Stimulated activated CD8-positive, alpha-beta memory T cell treated with anti-CD3 and anti-CD28 coated beads, Interleukin-15, amount 100 ng/mL, for 1 hour (primary cell): ENCODE measurements around the gene SF3A2.
"Not testable (repeated sequence)": the region's sequence is repeated elsewhere in the genome, so short reads cannot be mapped to it uniquely, and the experiment has no call there.

Experiments used
- DNase-seq: peaks from one replicate; pipeline ENCODE4 v3.0.0-alpha.2; 2020; ENCODE audit warnings: low read depth

The SF3A2 gene

GRCh38 chr19:2274931-2275535, 38.4 kb downstream of the SF3A2 start:
- DNase-seq, result no peak

DNA sequence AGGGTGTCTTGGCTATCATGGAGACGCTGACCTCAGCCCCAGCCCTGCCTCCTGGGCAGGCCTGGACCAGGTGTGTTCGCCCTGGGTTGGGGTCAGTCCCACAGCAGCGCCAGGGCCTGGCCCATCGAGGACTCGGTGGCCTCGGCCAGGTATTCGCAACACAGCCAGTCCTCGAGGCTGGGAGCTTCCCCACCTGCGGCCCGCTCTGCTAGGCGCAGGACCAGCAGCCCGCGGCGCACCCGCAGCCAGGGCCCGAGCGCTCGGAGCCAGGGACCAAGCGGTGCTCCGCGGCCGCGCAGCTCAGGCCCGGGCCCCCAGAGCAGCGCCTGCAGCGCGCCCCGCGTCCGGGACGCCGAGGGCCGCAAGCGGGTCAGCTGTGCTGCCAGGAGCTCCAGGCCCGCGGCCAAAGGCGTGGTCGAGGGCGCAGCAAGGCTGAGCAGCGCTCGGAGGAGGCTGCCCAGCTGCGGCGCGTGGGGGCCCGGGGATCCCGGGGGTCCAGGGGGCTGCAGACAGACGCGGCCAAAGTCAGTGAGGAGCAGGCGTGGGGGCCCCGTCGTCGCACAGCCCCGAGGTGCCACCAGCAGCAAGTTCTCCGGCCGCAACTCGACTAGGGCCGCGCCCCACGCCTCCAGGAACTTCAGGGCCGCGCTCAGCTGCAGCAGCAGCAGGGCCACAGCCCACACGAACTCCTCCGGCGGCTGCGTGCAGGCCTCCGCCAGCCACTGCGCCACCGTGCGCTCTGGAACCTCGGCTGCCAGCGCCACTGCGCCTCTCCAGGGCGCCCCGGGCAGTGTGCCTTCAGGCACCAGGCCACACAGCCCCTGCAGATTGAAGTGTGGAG, 39.2 kb downstream of the SF3A2 start:
- no peak for DNase-seq

DNA sequence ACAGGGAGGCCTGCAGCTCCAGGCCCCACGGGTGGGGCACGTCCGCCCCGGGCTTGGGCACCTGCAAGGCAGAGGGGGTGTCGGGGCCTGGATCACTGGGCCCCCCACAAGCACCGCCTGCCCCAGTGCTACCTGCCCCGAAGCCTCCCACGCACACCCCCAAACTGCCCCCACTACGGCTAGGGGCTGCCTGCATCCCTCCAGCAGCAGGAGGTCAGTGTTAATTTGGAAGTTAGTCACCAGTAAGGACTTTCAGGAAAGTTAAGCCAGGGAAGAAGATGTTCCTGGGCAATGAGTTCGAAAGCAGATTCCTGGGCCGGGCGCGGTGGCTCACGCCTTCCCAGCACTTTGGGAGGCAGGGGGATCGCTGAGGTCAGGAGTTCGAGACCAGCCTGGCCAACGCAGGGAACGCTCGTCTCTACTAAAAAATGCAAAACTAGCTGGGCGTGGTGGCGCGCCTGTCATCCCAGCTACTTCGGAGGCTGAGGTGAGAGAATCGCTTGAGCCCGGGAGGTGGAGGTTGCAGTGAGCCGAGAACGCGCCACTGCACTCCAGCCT, 39.9 kb downstream of the SF3A2 start:
- DNase-seq, result no peak

DNA sequence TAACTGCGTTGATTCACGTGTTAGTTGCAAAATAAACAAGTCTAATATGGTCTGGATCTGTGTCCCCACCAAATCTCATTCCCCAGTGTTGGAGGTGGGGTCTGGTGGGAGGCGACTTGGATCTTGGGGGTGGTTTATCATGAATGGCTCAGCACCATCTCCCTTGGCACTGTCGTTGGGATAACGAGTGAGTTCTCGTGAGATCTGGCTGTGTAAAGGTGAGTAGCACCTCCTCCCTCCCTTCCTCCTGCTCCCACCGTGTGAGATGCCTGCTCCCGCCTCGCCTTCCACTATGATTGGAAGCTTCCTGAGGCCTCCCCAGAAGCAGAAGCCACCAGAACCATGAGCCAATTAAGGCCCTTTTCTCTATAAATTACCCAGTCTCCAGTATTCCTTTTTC, 40.5 kb downstream of the SF3A2 start:
- DNase-seq, result no peak

- DNase-seq, result no peak
Observed at GRCh38 chr19:2278459-2279158, 42.0 kb downstream of the SF3A2 start.

DNA sequence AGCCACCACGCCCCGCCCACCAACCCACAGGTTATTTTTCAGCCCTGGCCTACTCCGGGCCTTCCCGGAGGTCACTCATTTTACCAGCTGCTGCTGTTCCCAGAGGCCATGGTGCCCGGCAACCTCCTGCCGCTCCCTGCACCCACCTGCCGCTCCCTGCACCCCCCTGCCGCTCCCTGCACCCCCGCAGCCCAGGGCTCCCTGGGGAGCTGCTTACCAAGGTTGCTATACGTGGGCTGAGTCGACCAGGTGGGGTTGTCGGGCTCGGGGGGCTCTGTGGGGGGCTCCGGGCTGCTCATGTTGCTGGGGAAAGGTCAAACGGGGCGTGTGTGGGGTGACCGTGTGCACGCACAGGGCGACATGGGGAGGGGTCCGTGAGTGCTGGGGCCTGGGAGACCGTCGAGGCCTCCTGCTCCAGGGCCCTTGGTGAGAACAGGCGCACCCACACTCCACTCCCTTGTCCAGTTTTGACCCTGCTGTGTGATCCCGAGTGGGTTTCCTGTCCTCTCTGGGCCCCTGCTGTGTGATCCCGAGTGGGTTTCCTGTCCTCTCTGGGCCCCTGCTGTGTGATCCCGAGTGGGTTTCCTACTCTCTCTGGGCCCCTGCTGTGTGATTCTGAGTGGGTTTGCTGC, 44.1 kb downstream of the SF3A2 start:
- DNase-seq, result no peak

- not testable (repeated sequence) for DNase-seq
Observed at GRCh38 chr19:2281265-2282061, 44.8 kb downstream of the SF3A2 start.

DNA sequence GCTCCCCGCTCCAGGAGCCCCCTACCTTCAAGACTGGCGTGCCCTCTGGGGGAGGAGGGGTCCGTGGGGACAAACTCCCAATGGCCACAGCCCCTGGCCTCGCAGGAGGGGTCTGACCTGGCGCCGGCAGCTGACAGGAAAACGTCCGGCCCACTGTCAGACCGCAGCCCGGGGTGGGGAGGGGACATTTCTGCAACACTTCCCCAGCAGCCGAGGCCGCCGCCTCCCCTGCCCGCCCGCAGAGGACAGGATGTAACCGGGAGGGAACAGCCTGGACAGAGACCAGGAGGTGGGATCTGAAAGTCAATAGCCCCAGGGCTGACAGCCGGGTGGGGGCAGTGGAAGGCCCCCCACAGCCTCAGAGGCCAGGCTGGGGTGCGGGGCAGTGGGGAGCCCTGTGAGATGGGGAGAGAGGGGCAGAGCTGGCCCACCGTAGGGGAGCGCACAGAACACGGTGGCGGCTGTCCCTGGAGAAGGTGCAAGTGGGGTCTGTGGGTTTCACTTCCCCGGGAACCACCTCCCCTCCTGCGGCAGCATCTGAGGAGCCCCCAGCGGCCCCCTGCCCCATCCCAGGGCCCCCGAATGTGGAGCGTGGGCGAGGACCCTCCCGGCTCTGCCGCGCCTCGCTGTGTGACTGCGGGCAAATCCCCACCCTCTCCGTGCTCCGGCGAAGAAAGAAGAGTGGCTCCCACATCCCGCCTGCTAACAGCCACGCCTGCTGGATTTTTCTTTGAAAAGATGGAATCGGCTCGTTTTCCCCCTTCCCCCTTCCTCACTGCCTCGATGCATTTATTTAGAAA, 45.6 kb downstream of the SF3A2 start, which contains the start of gene PEAK3:
Gene PEAK3 (minus strand): TSS at position 114 of the 800 bp plus-strand sequence. CDS start 1,244 bp downstream, outside the sequence.
- DNase-seq, result no peak

DNA sequence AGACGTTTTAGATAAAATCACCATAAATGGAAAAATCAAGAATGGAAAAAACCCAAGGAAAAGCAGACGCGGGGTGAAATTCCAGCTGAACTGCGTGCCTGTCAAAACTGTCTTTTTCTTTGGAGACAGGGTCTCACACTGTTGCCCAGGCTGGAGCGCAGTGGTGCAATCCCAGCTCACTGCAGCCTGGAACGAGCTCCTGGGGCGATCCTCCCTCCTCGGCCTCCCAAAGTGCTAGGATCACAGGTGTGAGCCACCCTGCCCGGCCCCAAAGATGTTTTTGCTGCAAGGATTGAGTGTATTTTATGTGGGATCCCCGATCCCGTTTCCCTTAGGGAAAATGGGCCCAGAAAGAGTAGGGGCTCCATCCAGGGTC, 46.2 kb downstream of the SF3A2 start:
- DNase-seq, result no peak

- no peak for DNase-seq
Observed at GRCh38 chr19:2283835-2284507, 47.3 kb downstream of the SF3A2 start.

DNA sequence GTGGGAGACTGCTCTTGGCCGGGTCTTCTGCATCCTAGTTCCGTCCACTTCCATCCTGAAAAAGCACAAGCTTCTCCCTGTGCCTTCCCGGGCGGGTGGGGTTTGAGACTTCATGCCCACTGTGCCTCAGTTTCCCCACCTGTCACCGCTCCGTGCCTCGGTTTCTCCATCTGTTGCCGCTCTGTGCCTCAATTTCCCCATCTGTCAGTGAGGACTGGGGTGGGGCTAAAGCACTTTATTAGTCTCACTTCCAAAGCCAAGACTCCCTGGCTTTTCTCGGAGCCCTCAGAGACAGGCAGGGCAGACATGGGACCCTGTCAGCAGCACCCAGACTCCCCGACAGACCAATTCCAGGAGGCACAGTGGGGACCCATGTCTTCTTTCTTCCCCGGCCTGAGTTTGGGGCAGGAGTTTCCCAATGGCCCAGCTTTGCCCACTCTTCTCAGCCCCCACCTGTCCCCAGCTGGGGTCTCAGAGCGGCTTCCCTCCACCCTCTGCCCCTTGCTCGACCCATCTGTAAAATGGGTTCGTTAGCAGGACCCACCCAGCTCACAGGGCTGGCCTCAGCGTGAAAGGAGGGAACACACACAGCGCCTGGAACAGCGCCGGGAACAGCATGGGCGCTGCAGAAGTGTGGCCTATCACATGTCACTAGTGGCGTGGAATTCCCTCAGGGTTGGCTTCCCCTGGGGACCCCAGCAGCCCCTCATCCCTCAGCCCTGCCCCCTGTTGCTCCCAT, 49.9 kb downstream of the SF3A2 start:
- DNase-seq, result no peak

DNA sequence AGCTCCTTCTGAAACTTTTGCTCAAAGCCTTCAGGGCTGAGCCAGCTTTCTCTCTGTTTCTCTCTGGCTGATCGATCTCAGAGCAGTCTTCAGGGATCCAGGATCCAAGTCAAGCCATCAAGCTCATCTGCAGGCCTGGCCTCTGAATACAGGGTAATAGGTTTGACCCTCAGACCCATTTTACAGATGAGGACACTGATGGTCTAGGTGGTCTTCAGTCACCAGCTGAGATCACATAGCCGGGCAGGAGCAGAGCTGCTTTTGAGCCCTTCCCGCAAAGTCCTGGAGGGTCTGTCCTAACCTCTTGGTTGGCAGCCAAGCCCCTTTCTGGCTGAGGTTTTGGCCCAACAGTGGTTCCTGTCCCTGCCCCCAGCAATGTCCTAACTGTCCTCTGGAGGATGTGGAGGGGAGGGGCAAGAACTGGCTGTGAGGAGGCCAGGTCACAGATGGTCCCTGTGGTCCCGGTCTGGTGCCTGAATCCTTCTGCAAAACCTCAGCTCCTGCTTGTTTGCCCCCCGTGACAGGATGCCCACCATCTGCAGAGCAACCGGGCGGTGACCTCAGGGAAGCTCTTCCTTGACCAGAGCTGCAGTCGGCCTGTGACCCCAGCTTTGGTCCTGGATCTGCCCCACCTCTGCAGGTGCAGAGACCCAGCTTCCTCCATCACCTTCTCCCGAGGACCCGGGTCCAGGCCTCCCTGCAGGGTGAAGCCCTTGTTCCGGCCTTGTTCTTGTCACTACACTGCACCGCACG, 51.1 kb downstream of the SF3A2 start:
- DNase-seq, result no peak

DNA sequence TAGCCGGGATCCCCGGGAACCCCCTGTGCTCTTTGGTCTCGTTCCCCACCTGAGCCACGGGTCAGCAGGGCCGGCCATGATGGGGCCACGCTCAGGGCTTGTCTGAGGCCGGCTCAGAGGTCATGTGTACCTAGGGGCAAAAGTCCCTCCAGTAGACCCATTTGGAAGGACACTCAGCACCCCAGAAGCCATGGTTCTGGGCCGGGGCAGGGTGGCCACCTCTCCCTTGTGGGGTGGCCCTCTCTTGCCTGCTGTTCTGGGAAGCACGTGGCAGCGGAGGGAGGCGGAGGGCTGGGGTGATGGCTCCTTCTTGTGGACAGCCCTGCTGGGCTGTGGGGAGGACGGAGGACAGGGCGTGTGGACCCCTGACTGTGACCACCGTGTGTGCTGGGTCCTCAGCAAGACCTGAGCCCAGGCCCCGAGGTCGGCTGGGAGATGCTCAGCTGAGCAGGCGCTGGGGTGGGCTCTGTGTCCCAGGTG, 51.8 kb downstream of the SF3A2 start:
- DNase-seq, result no peak

- no peak for DNase-seq
Observed at GRCh38 chr19:2288818-2289713, 52.4 kb downstream of the SF3A2 start.

DNA sequence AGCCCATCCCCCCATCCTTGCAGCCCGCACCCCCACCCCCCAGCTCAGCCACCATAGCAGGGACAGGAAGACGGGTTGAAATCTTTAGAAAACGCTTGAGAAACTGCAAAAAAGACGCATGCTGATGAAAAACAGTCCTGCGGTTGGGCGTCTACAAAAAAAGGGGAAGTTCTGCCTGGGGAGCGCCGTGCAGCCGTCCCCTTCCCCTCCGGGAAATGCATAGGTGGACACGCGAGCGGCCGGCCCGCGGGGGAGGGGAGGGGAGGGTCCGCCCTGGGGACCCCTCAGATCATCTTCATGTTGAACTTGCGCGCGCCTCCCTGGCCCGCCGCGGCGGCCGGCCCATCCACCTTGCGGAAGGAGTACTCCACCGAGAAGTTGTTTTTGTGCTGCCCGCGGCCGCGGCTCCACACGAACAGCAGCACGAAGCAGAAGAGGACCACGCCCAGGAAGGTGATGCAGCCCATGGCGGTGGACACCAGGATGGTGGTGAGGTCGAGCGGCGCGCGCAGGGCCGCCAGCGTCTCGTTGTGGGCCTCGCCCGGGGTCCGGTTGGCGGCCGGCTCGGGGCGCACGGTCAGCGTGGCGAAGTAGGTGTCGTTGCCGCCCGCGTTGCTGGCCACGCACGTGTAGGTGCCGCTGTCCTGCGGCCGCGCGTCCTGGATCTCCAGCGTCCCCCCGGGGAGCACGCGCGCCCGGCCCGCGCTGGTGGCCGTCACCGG, 53.3 kb downstream of the SF3A2 start:
- DNase-seq, result no peak

GRCh38 chr19:2290441-2291184, 54.0 kb downstream of the SF3A2 start:
- DNase-seq, result no peak
